ENCODE results near the gene CZIB.
"Not testable (repeated sequence)": the region's sequence is repeated elsewhere in the genome, so short reads cannot be mapped to it uniquely, and the experiment has no call there.

Gene CZIB

GRCh38 chr1:53238197-53239155, 18.0 kb upstream of the CZIB start, which contains the start of gene MAGOH:
TSS of gene MAGOH (minus strand) at chr1:53238518. CDS start at chr1:53238448, 70 bp downstream.
- DNase-seq = peak; percentile 69

- DNase-seq = no peak
Measured at GRCh38 chr1:53237638-53238037, 17.2 kb upstream of the CZIB start.

GRCh38 chr1:53220962-53221286, 490 bp upstream of the CZIB start:
- no peak for DNase-seq

GRCh38 chr1:53219711-53220110, 723 bp downstream of the CZIB start:
- no peak for DNase-seq

- no peak for DNase-seq
Measured at GRCh38 chr1:53218201-53218600, 2.2 kb downstream of the CZIB start.

GRCh38 chr1:53214376-53214940, 6.0 kb downstream of the CZIB start:
- no peak for DNase-seq

- no peak for DNase-seq
Measured at GRCh38 chr1:53210954-53211353, 9.5 kb downstream of the CZIB start.

- DNase-seq = no peak
Measured at GRCh38 chr1:53210352-53210751, 10.1 kb downstream of the CZIB start.

- no peak for DNase-seq
Measured at GRCh38 chr1:53207726-53208125, 12.7 kb downstream of the CZIB start.

- DNase-seq = no peak
Measured at GRCh38 chr1:53206735-53207379, 13.6 kb downstream of the CZIB start.

- not testable (repeated sequence) for DNase-seq
Measured at GRCh38 chr1:53206083-53206685, 14.2 kb downstream of the CZIB start.

- DNase-seq = not testable (repeated sequence)
Measured at GRCh38 chr1:53205496-53205895, 14.9 kb downstream of the CZIB start.

GRCh38 chr1:53203466-53203865, 17.0 kb downstream of the CZIB start:
- DNase-seq = no peak

- no peak for DNase-seq
Measured at GRCh38 chr1:53198241-53198651, 22.2 kb downstream of the CZIB start.

GRCh38 chr1:53197291-53198200, 22.9 kb downstream of the CZIB start:
- DNase-seq = no peak

- DNase-seq = peak; percentile 62
Measured at GRCh38 chr1:53196485-53197290, 23.7 kb downstream of the CZIB start, which contains the start of gene CPT2. TSS of gene CPT2 (plus strand) at chr1:53196824. CDS start at chr1:53196944, 120 bp downstream.

- DNase-seq = no peak
Measured at GRCh38 chr1:53196017-53196484, 24.4 kb downstream of the CZIB start.

GRCh38 chr1:53195246-53196016, 25.0 kb downstream of the CZIB start:
- no peak for DNase-seq

GRCh38 chr1:53190210-53190611, 30.2 kb downstream of the CZIB start:
- no peak for DNase-seq

- DNase-seq = no peak
Measured at GRCh38 chr1:53189061-53189460, 31.4 kb downstream of the CZIB start.

Measured in GOT3 (cell line).